GM21447 (cell line): ENCODE data around the gene CTU2.

Source experiments
- ATAC-seq: cut with Tn5 transposase; IDR thresholded peaks from one replicate; pipeline ENCODE4 v1.9.1; 2021; ENCODE audit not compliant: unreplicated experiment

Gene CTU2

DNA sequence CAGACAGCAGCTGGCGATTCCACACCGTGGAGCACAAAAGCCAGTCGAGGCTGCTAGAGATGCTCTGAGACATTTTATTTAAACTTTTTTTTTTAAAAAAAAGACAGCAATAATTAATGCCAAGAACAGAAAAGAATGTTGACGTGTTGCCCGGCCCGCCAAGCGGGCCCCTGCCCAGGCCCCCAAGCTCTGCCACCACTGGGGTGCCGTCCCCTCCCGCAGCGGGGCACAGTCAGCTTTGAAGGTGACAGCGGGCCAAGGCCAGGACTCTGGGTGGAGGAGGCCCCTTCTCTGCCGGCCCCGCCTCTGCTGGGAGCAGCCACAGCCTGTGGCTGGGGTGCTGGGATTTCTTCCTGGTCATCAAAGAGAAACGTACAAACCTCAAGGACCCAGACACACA, 9.9 kb upstream of the CTU2 start:
- no peak for ATAC-seq

- ATAC-seq: no peak
Measured at GRCh38 chr16:88697116-88697830, 9.0 kb upstream of the CTU2 start.

DNA sequence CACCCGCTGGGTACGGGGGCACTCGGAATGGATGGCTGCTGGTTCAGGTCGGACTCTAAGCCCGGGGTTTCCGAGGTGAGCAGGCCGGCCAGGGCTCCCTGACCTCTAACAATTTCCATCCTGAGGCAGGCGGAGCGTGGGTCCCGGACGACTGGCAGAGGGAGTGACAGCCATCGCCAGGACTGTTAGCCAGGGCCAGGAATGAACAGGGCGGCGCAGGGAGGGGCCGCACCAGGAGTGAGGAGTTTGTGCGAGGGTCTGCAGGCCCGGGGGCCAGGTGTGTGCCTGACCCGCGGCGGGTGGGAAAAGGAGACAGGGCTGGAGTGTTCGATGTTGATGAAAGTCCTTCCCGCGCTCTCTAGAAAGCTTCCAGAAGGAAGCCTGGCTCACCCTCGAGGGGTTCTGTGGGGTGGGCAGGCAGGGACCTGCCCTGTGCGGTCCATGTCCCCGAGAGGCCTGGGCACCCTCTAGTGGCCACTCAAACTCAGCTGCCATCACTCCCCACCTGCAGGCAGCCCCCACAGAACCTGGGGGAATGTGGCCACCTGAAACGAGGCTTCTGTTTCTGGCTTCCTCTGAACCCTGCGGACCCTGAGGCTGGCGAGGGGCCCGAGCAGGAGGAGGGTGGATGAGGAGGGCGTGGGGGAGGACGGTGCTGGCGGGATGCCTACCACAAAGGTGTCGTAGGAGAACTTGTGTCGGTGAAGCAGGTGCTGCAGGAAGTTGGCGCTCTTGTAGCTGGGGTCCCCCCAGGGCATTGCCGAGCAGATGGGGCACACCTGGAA, 8.3 kb upstream of the CTU2 start:
- ATAC-seq: no peak

DNA sequence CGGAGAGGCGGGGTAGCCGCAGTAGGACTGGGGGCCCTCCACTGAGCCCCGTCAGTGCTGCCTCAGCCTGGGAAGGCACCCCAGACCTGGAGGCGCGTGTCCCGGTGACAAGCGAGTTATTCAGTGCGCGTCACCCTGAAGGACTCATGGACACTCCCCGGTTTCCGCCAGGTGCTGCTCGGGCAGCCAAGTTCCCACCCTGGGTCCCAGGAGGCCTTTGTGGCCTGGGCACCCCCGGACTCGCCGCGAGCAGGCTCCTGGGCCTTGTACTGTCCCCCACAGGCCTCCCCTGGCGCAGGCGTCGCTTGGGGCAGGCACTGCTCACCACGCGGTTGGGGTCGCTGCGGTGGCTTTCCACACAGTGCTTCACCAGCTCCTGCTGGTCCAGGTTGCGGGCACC, 7.7 kb upstream of the CTU2 start:
- ATAC-seq: no peak

DNA sequence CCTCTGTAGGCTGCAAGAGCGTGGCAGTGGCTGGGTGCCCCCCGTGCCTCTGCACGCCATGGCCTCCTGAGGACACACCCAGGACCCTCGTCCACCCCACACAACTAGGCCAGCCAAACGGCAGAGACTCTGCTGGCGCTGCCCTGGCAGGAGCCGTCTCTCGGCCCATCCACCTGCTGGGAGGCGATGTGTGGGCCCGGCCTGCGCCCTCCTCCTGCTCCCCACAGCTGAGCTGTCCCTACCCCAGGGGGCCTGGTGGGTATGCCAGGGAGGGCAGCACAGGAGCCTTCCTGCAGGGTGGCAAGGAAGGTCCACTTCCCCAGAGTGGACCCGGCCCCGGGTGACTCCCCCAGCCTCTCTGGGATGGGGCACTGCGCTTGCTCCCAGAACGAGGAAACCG, 7.1 kb upstream of the CTU2 start:
- ATAC-seq: no peak

- no peak for ATAC-seq
Measured at GRCh38 chr16:88700322-88700635, 6.0 kb upstream of the CTU2 start.

- peak; percentile 66 for ATAC-seq
Measured at GRCh38 chr16:88700636-88701482, 5.4 kb upstream of the CTU2 start.

DNA sequence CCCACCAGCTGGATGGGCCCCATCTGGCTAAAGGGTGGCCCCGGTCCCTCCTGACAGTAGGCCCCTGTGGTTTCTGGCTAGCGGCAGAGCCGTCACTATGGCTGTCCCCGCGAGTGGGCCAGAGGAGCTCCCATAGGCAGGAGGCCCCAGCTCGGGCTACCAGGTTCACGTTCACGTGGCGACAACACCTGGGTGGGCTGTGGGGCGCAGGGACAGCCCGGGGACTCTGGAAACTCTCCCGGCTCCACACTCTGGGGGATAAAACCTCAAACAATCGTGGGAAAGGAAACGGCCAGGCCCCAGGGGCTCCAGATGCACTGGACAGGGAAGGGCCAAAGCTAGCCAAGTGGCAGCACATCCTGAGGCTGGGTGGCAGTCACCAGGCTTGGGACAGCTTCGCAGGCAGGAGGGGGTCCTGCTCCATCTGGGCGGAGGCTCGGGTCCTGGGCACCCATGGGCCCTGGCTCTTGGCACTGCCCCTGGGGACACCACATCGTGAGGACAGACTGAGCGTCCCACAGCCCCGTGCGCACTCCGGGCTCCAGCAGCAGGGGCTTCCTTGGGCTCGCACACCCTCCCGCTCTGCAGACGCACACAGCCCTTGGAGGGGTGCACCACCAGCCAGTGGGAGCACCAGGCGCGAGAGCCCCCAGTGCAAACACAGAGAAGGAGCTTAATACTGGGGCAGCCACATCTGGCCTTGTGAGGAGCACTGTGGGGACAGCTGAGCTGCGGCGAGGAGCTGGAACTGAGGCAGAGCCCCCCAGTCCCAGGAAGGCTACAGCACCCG, 4.5 kb upstream of the CTU2 start:
- no peak for ATAC-seq

- no peak for ATAC-seq
Measured at GRCh38 chr16:88702371-88703210, 3.7 kb upstream of the CTU2 start.

GRCh38 chr16:88703486-88704309, 2.6 kb upstream of the CTU2 start:
- no peak for ATAC-seq

GRCh38 chr16:88705076-88705684, 1.1 kb upstream of the CTU2 start:
- ATAC-seq: no peak

GRCh38 chr16:88705801-88706228, 488 bp upstream of the CTU2 start:
- peak; percentile 3 for ATAC-seq

GRCh38 chr16:88706965-88707826, 893 bp downstream of the CTU2 start:
- ATAC-seq: no peak

- no peak for ATAC-seq
Measured at GRCh38 chr16:88710556-88710955, 4.3 kb downstream of the CTU2 start.

GRCh38 chr16:88711750-88712340, 5.5 kb downstream of the CTU2 start:
- ATAC-seq: no peak

DNA sequence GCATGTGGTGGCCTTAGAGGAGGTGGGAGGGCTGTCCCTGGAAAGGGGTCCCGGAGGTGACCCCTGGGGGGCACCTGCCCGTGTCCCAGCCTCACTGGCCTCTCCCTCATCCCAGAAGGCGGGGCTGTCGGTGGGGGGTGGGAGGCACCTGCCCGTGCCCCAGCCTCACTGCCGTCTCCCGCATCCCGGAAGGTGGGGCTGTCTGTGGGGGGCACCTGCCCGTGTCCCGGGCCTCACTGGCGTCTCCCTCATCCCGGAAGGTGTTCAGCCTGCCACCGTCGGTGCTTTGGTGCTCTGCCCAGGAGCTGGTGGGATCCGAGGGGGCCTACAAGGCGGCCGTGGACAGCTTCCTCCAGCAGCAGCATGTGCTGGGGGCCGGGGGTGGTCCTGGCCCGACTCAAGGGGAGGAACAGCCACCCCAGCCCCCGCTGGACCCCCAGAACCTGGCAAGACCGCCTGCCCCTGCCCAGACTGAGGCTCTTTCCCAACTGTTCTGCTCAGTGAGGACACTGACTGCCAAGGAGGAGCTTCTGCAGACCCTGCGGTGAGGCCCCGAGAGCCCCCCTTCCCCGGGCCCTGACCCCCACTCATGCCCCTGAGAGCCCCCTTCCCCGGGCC, 6.2 kb downstream of the CTU2 start:
- no peak for ATAC-seq

GRCh38 chr16:88713054-88713453, 6.8 kb downstream of the CTU2 start:
- no peak for ATAC-seq
